Panc1 (cell line): ENCODE measurements around the gene INPP4A. TPM values are rescaled to one million over a fixed set of nuclear protein-coding genes. Genes with fewer than 3 reads are reported as not detected.

Source experiments
- ATAC-seq: fragments of 200-7000 bp; cut with Tn5 transposase; 2 replicates; pipeline ENCODE4 v1.9.1; 2020; ENCODE audit warnings: mild to moderate bottlenecking, moderate library complexity
- BruUV-seq: library from RNA; stranded (reverse); fragments of 400-500 nt; replicated peaks from 2 replicates; lab custom pipeline; 2021; lab: Mats Ljungman, UMichigan
- CTCF ChIA-PET: fragments of 300-600 bp; sonication (Branson Sonifier 250); formaldehyde crosslinking; loops from one replicate; lab custom pipeline; 2022; ENCODE audit warnings: antibody characterized with exemption; lab: Charles Lee
- POLR2A ChIA-PET: fragments of 300-600 bp; sonication (Branson Sonifier 250); formaldehyde crosslinking; loops from one replicate; lab custom pipeline; 2022; ENCODE audit warnings: antibody characterized with exemption; lab: Charles Lee
- DNase-seq: peaks from one replicate; pipeline ENCODE4 v3.0.0-alpha.2; 2010; ENCODE audit warnings: low read depth, low spot score
- H3K27ac ChIP-seq: 2 replicates; pipeline ENCODE4 v1.5.1; 2011; ENCODE audit warnings: mild to moderate bottlenecking, low read length, inconsistent platforms
- H3K27me3 ChIP-seq: fragments of 200-500 bp; sonication (Bioruptor generic); 2 replicates; pipeline ENCODE4 v1.6.0; 2014; ENCODE audit warnings: low read length, inconsistent platforms; ENCODE audit not compliant: control insufficient read depth, insufficient read depth
- H3K36me3 ChIP-seq: fragments of 200-500 bp; sonication (Bioruptor generic); 2 replicates; pipeline ENCODE4 v1.5.1; 2014; ENCODE audit warnings: inconsistent platforms, mild to moderate bottlenecking, low read length, moderate library complexity; ENCODE audit not compliant: control insufficient read depth, insufficient read depth
- H3K4me1 ChIP-seq: 2 replicates; pipeline ENCODE4 v1.5.1; 2011; ENCODE audit warnings: inconsistent platforms, mild to moderate bottlenecking, low read length, moderate library complexity; ENCODE audit not compliant: control insufficient read depth, insufficient read depth
- H3K4me3 ChIP-seq, 2 experiments: 2 replicates each; pipeline ENCODE4 v1.5.1; 2011 to 2012; ENCODE audit warnings: low read depth in 2 of 2, low read length in 2 of 2, mild to moderate bottlenecking in 2 of 2, inconsistent platforms in 1 of 2, moderate library complexity in 1 of 2
- H3K9me3 ChIP-seq: fragments of 200-500 bp; sonication (Bioruptor generic); 2 replicates; pipeline ENCODE4 v1.5.1; 2014; ENCODE audit warnings: low read depth, mild to moderate bottlenecking, inconsistent platforms, low read length, moderate library complexity; ENCODE audit not compliant: control insufficient read depth, insufficient read depth
- CTCF ChIP-seq: fragments of 450-650 bp; IDR thresholded peaks from 2 replicates; pipeline ENCODE4 v1.5.1; 2017; ENCODE audit warnings: mild to moderate bottlenecking
- POLR2AphosphoS5 ChIP-seq: IDR thresholded peaks from 2 replicates; pipeline ENCODE4 v1.6.1; 2012; ENCODE audit warnings: mild to moderate bottlenecking, low read depth, low read length, moderate library complexity
- REST ChIP-seq, 2 experiments: IDR thresholded peaks; 2 replicates each; pipeline ENCODE4 v1.6.1; 2011 to 2012; ENCODE audit warnings: low read depth in 2 of 2, control low read depth in 1 of 2, low read length in 1 of 2, mild to moderate bottlenecking in 1 of 2, moderate library complexity in 1 of 2; ENCODE audit not compliant: insufficient read depth in 1 of 2
- SIN3A ChIP-seq: IDR thresholded peaks from 2 replicates; pipeline ENCODE4 v1.6.1; 2012; ENCODE audit warnings: low read depth, mild to moderate bottlenecking, low read length, moderate library complexity, borderline replicate concordance; ENCODE audit not compliant: insufficient read depth
- TCF7L2 ChIP-seq: IDR thresholded peaks from 2 replicates; pipeline ENCODE4 v1.6.1; 2011; ENCODE audit warnings: mild to moderate bottlenecking, low read depth, low read length, inconsistent platforms
- in situ Hi-C: cut with HindIII; loops from 2 replicates; pipeline ENCODE4 v1.10.0; 2016; ENCODE audit warnings: low sequenced_read_pairs, low pct_unique_long_range_greater_than_20kb
- intact Hi-C: fragments of 100-400 bp; cut with micrococcal nuclease; formaldehyde crosslinking; loops from one replicate; pipeline ENCODE4 v1.10.0; 2022; ENCODE audit not compliant: unreplicated experiment
- total RNA-seq: library from RNA; stranded (reverse); gene quantifications from one replicate; pipeline ENCODE4 v1.2.1, GENCODE V29; 2021; ENCODE audit not compliant: unreplicated experiment

The INPP4A gene
- total RNA-seq, 1 experiment from 2014 or later, result 22.9 TPM

GRCh38 chr2:98561902-98562695 lies 117.4 kb downstream of the INPP4A start:
- in situ Hi-C loops (no loop called here), intact Hi-C loops (no loop called here)
- TF ChIP-seq CTCF, result no peak
- TF ChIP-seq REST (IDR thresholded peaks at IDR 0.05; ENCODE audit: insufficient read depth in 1 of 2, low read depth in 2 of 2, low read length in 1 of 2), result no peak
- TF ChIP-seq POLR2AphosphoS5, result no peak
- TF ChIP-seq SIN3A, result no peak
- TF ChIP-seq TCF7L2, result no peak
- ChIA-PET POLR2A (no interaction called here), CTCF (no interaction called here)
- ATAC-seq (no peak), DNase-seq (no peak)
- Histone ChIP-seq H3K36me3 (no peaks in the 10 kb centered on the region), H3K4me3 (no peak overlapping the region), H3K27ac (no peak overlapping the region), H3K27me3 (no peaks in the 10 kb centered on the region), H3K4me1 (no peaks in the 10 kb centered on the region), H3K9me3 (no peaks in the 10 kb centered on the region)
- BruUV-seq, result no TSS peak

- in situ Hi-C loops, result no loop called here
- Histone ChIP-seq H3K36me3 (no peaks in the 10 kb centered on the region), H3K4me1 (no peaks in the 10 kb centered on the region), H3K4me3 (no peak overlapping the region), H3K9me3 (no peaks in the 10 kb centered on the region), H3K27ac (no peak overlapping the region), H3K27me3 (no peaks in the 10 kb centered on the region)
- intact Hi-C loops, result no loop called here
- DNase-seq, result no peak
- no peak for TF ChIP-seq SIN3A
- no peak for TF ChIP-seq REST (IDR thresholded peaks at IDR 0.05; ENCODE audit: insufficient read depth in 1 of 2, low read depth in 2 of 2, low read length in 1 of 2)
- TF ChIP-seq TCF7L2, result no peak
- no peak for TF ChIP-seq CTCF
- no peak for TF ChIP-seq POLR2AphosphoS5
- ChIA-PET CTCF (no interaction called here), POLR2A (no interaction called here)
- no peak for ATAC-seq
- BruUV-seq, result no TSS peak
These were observed 118.7 kb downstream of the INPP4A start for GRCh38 chr2:98563394-98563793.
